H9 (cell line): Measurements from ENCODE around the gene CEP83. TPM values are rescaled to one million over a fixed set of nuclear protein-coding genes. Genes with fewer than 3 reads are reported as not detected.

Experiments
- DNase-seq: peaks from one replicate; pipeline ENCODE4 v3.0.0-alpha.2; 2017
- H2AFZ ChIP-seq: one replicate; pipeline ENCODE4 v1.6.1; 2013; ENCODE audit warnings: mild to moderate bottlenecking, low read length, control low read depth, moderate library complexity
- H2AK5ac ChIP-seq: 2 replicates; pipeline ENCODE4 v1.6.1; 2013; ENCODE audit warnings: low read length, control low read depth, mixed read lengths; ENCODE audit not compliant: insufficient read length
- H2BK120ac ChIP-seq: one replicate; pipeline ENCODE4 v1.6.1; 2013; ENCODE audit warnings: low read depth, mild to moderate bottlenecking, low read length, control low read depth, inconsistent platforms; ENCODE audit not compliant: poor library complexity, severe bottlenecking
- H2BK12ac ChIP-seq: 2 replicates; pipeline ENCODE4 v1.6.1; 2013; ENCODE audit warnings: low read length, control low read depth, mixed read lengths, low read depth; ENCODE audit not compliant: insufficient read length
- H2BK15ac ChIP-seq: 2 replicates; pipeline ENCODE4 v1.6.1; 2013; ENCODE audit warnings: low read depth, low read length, control low read depth
- H2BK20ac ChIP-seq: one replicate; pipeline ENCODE4 v1.6.1; 2013; ENCODE audit warnings: low read depth, mild to moderate bottlenecking, low read length, control low read depth, inconsistent platforms; ENCODE audit not compliant: poor library complexity, severe bottlenecking
- H2BK5ac ChIP-seq: 2 replicates; pipeline ENCODE4 v1.6.1; 2013; ENCODE audit warnings: low read length, control low read depth, mixed read lengths; ENCODE audit not compliant: insufficient read length
- H3K14ac ChIP-seq: 2 replicates; pipeline ENCODE4 v1.6.1; 2013; ENCODE audit warnings: low read length, control low read depth; ENCODE audit not compliant: insufficient read depth
- H3K18ac ChIP-seq: 2 replicates; pipeline ENCODE4 v1.6.1; 2013; ENCODE audit warnings: low read depth, mild to moderate bottlenecking, mixed read lengths, low read length, control low read depth; ENCODE audit not compliant: insufficient read length
- H3K23ac ChIP-seq: 2 replicates; pipeline ENCODE4 v1.6.1; 2013; ENCODE audit warnings: low read length, control low read depth, mixed read lengths, low read depth; ENCODE audit not compliant: insufficient read length
- H3K23me2 ChIP-seq: 2 replicates; pipeline ENCODE4 v1.6.1; 2013; ENCODE audit warnings: low read depth, mild to moderate bottlenecking, mixed read lengths, low read length, control low read depth; ENCODE audit not compliant: insufficient read length, poor library complexity, severe bottlenecking
- H3K27ac ChIP-seq: 2 replicates; pipeline ENCODE4 v1.5.1; 2013; ENCODE audit warnings: low read length, control low read depth, mixed read lengths, low read depth; ENCODE audit not compliant: insufficient read length
- H3K27me3 ChIP-seq: 2 replicates; pipeline ENCODE4 v1.6.1; 2013; ENCODE audit warnings: low read length, control low read depth, inconsistent platforms; ENCODE audit not compliant: insufficient read depth
- H3K4ac ChIP-seq: 2 replicates; pipeline ENCODE4 v1.6.1; 2013; ENCODE audit warnings: low read depth, mild to moderate bottlenecking, control low read depth, inconsistent platforms, low read length, moderate library complexity
- H3K4me1 ChIP-seq: 2 replicates; pipeline ENCODE4 v1.6.1; 2013; ENCODE audit warnings: low read length, control low read depth, inconsistent platforms; ENCODE audit not compliant: insufficient read depth
- H3K4me2 ChIP-seq: 2 replicates; pipeline ENCODE4 v1.6.1; 2013; ENCODE audit warnings: low read length, control low read depth, mixed read lengths; ENCODE audit not compliant: insufficient read length, insufficient read depth
- H3K56ac ChIP-seq: 2 replicates; pipeline ENCODE4 v1.6.1; 2013; ENCODE audit warnings: low read depth, mild to moderate bottlenecking, mixed read lengths, low read length, control low read depth; ENCODE audit not compliant: insufficient read length
- H3K79me1 ChIP-seq: 2 replicates; pipeline ENCODE4 v1.6.1; 2013; ENCODE audit warnings: low read depth, mild to moderate bottlenecking, moderate library complexity, low read length, control low read depth, inconsistent platforms; ENCODE audit not compliant: insufficient read depth, poor library complexity, severe bottlenecking
- H3K79me2 ChIP-seq: 2 replicates; pipeline ENCODE4 v1.6.1; 2013; ENCODE audit warnings: low read length, control low read depth, inconsistent platforms; ENCODE audit not compliant: insufficient read depth
- H3K9ac ChIP-seq: 2 replicates; pipeline ENCODE4 v1.6.1; 2013; ENCODE audit warnings: low read length, control low read depth, mixed read lengths; ENCODE audit not compliant: insufficient read length; ENCODE audit errors: extremely low read depth
- H3K9me3 ChIP-seq: one replicate; pipeline ENCODE4 v1.6.1; 2013; ENCODE audit warnings: low read depth, low read length, inconsistent platforms; ENCODE audit not compliant: control insufficient read depth
- H3T11ph ChIP-seq: one replicate; pipeline ENCODE4 v1.6.1; 2013; ENCODE audit warnings: mild to moderate bottlenecking, low read length, control low read depth, inconsistent platforms
- H4K20me1 ChIP-seq: one replicate; pipeline ENCODE4 v1.6.1; 2013; ENCODE audit not compliant: control insufficient read depth, insufficient read length, insufficient read depth
- H4K5ac ChIP-seq: 2 replicates; pipeline ENCODE4 v1.6.1; 2013; ENCODE audit warnings: low read depth, mild to moderate bottlenecking, mixed read lengths, low read length, control low read depth; ENCODE audit not compliant: insufficient read length
- H4K8ac ChIP-seq: replicated peaks from 2 replicates; pipeline ENCODE4 v1.6.1; 2013; ENCODE audit warnings: low read length, control low read depth, mixed read lengths, low read depth; ENCODE audit not compliant: insufficient read length
- H4K91ac ChIP-seq: 2 replicates; pipeline ENCODE4 v1.6.1; 2013; ENCODE audit warnings: low read depth, mild to moderate bottlenecking, moderate library complexity, mixed read lengths, low read length, control low read depth; ENCODE audit not compliant: insufficient read length
- H3K27ac Mint-ChIP-seq, 3 experiments: 2 replicates in 2 of 3; 3 replicates in 1 of 3; pipeline ENCODE4 v1.8.0; 2020 to 2021; ENCODE audit warnings: mixed read lengths in 3 of 3, mild to moderate bottlenecking in 1 of 3, moderate library complexity in 1 of 3
- H3K27me3 Mint-ChIP-seq: 2 replicates; pipeline ENCODE4 v1.8.0; 2021; ENCODE audit warnings: low read depth, mild to moderate bottlenecking, moderate library complexity, mixed read lengths
- H3K36me3 Mint-ChIP-seq, 3 experiments: 2 replicates in 2 of 3; 3 replicates in 1 of 3; pipeline ENCODE4 v1.8.0; 2020 to 2021; ENCODE audit warnings: low read depth in 3 of 3, mixed read lengths in 3 of 3; ENCODE audit not compliant: insufficient read depth in 1 of 3
- H3K4me1 Mint-ChIP-seq, 2 experiments: 2 replicates each; pipeline ENCODE4 v1.8.0; 2020; ENCODE audit warnings: mixed read lengths in 2 of 2
- H3K4me3 Mint-ChIP-seq, 2 experiments: 2 replicates in 1 of 2; 3 replicates in 1 of 2; pipeline ENCODE4 v1.8.0; 2020 to 2021; ENCODE audit warnings: mild to moderate bottlenecking in 2 of 2, mixed read lengths in 2 of 2, moderate library complexity in 1 of 2
- H3K9me3 Mint-ChIP-seq, 2 experiments: 2 replicates in 1 of 2; 3 replicates in 1 of 2; pipeline ENCODE4 v1.8.0; 2020; ENCODE audit warnings: mild to moderate bottlenecking in 2 of 2, mixed read lengths in 2 of 2, moderate library complexity in 1 of 2
- CTCF ChIP-seq: fragments of 200-600 bp; sonication (generic); conservative IDR thresholded peaks from 3 replicates; pipeline ENCODE4 v1.8.0; 2021; ENCODE audit warnings: antibody characterized with exemption, mild to moderate bottlenecking
- WGBS: extraction: QIAGEN DNeasy Blood & Tissue Kit; methylation state at CpG from one replicate; pipeline ENCODE4 v1.1.7; 2013; ENCODE audit warnings: missing lambda C conversion rate, low lambda C conversion rate, mixed read lengths; ENCODE audit not compliant: insufficient read length; ENCODE audit errors: extremely low coverage; 5-methylcytosine and 5-hydroxymethylcytosine counted together
- total RNA-seq: library from RNA; stranded (reverse); gene quantifications from 2 replicates; pipeline ENCODE4 v1.2.1, GENCODE V29; 2021

Gene CEP83
- total RNA-seq, 1 experiment from 2014 or later: 26.5 TPM

- no peak overlapping the region for H3K23ac ChIP-seq
- H3K9me3 ChIP-seq: no peaks in the 10 kb centered on the region
- H2AK5ac ChIP-seq: no peak overlapping the region
- H4K20me1 ChIP-seq: no peaks in the 10 kb centered on the region
- no peak overlapping the region for H3K27ac ChIP-seq
- H4K91ac ChIP-seq: no peak overlapping the region
- no CpG with 5 or more reads among the region's 3 CpGs for WGBS
- H2BK120ac ChIP-seq: no peak overlapping the region
- H4K8ac ChIP-seq: no peak overlapping the region
- H3K27me3 ChIP-seq: no peaks in the 10 kb centered on the region
- no peak for DNase-seq
- no peak overlapping the region for H2BK15ac ChIP-seq
- H3K9me3 Mint-ChIP-seq: no peaks in the 10 kb centered on the region; a peak in 2 of 5 replicates
- no peak overlapping the region for H3K4ac ChIP-seq
- no peak overlapping the region for H4K5ac ChIP-seq
- no peaks in the 10 kb centered on the region for H3K23me2 ChIP-seq
- no peak overlapping the region for H3K9ac ChIP-seq
- peaks cover 10 to 18% (median 11%) of the 10 kb centered on the region in 3 experiments for H3K36me3 Mint-ChIP-seq
- no peak overlapping the region for H3K14ac ChIP-seq
- TF ChIP-seq CTCF: no peak
- no peak overlapping the region for H2BK20ac ChIP-seq
- H2BK12ac ChIP-seq: no peak overlapping the region
- H3K18ac ChIP-seq: no peak overlapping the region
- no peak overlapping the region for H3T11ph ChIP-seq
- H3K4me1 Mint-ChIP-seq: peaks cover 5 to 10% of the 10 kb centered on the region in 2 experiments
- no peaks in the 10 kb centered on the region for H3K4me1 ChIP-seq
- H3K27me3 Mint-ChIP-seq: no peaks in the 10 kb centered on the region
- H2AFZ ChIP-seq: no peak overlapping the region
- H3K4me2 ChIP-seq: no peak overlapping the region
- H3K4me3 Mint-ChIP-seq: no peak overlapping the region
- no peaks in the 10 kb centered on the region for H3K79me1 ChIP-seq
- no peak overlapping the region for H2BK5ac ChIP-seq
- no peak overlapping the region; a peak in 1 of 7 replicates for H3K27ac Mint-ChIP-seq
- H3K79me2 ChIP-seq: no peaks in the 10 kb centered on the region; the same call in 1 of the 2 replicates
- H3K56ac ChIP-seq: no peak overlapping the region
Measured at GRCh38 chr12:94405413-94406116, 54.1 kb downstream of the CEP83 start.
